OCI-LY3 (cell line): ENCODE measurements around the gene CANX.

Source experiments
- CTCF ChIP-seq: fragments of 200-600, 300-600 bp; sonication (generic); IDR thresholded peaks from 2 replicates; pipeline ENCODE4 v1.5.1; 2014; ENCODE audit warnings: antibody characterized with exemption, low read length, low read depth
- EZH2phosphoT487 ChIP-seq: fragments of 200-600 bp; shearing (Covaris generic); IDR thresholded peaks from 2 replicates; pipeline ENCODE4 v1.6.1; 2018; ENCODE audit warnings: antibody characterized with exemption, mixed run types, low read depth

- no peak for TF ChIP-seq CTCF
- TF ChIP-seq EZH2phosphoT487 = no peak
These were observed 48.1 kb downstream of the CANX start for GRCh38 chr5:179746872-179747271.
